ENCODE data around the gene ATAD2B. TPM values are rescaled to one million over a fixed set of nuclear protein-coding genes. Genes with fewer than 3 reads are reported as not detected.

The ATAD2B gene
- total and polyA plus RNA-seq, 2 of the 4 experiments (the other 2 are of a cell fraction): 1.5 to 5.0 TPM

DNA sequence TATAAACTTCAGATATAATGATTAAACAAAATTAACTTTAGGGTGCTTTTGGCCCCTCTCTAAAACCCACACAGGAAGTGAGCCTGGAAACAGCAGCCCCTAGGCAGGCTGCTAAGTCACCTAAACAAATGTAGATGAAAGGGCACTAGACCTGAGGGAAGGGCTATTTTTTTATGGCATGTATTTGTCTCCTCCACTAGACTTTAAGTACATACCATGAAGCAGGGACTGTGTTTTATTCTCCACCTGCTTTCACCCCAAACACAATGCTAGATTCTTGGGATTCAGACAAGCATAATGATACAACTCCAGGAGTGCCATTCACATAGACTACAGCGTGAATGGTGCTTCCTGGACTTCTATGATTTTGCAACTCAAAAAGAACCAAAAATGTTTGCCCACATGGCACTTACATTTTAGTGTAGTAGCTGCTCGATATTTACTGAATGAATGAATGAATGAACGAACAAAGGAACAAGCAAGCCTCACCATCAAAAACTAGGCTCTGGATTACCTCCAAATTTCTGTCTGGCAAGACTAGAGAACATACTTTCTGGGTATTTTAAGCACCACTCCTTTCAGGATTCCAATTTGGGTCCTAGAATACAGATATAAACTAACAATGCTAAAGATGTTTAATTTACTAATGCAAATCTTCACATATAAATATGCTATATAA, 10.1 kb downstream of the ATAD2B start:
- ChIA-PET CTCF (interaction anchor here (0.6 kb wide), 1 partner anchor 423 kb away, joined by 5 read pairs; no protein-coding TSS in a partner anchor), POLR2A (ENCODE audit: unreplicated experiment) (no interaction called here)
- H3K9ac ChIP-seq (ENCODE audit: low read depth, low read length): no peak overlapping the region
- H3K79me1 ChIP-seq (ENCODE audit: low read depth in 1 of 2, low read length in 2 of 2): peaks cover 28 to 57% of the 10 kb centered on the region in 2 experiments
- H3K4me3 ChIP-seq (ENCODE audit: insufficient read depth, low read depth, low read length): no peak overlapping the region
- H2BK15ac ChIP-seq (ENCODE audit: low read depth, low read length): no peak overlapping the region
- H3K14ac ChIP-seq (replicated peaks; ENCODE audit: low read depth, low read length): no peak overlapping the region
- H3K4me2 ChIP-seq (ENCODE audit: low read depth, low read length): no peak overlapping the region
- peaks cover 3% of the 10 kb centered on the region for H3K9me1 ChIP-seq (ENCODE audit: insufficient read depth, low read length)
- intact Hi-C loops (cut with micrococcal nuclease): no loop called here
- dilution Hi-C loops (cut with HindIII; ENCODE audit: low sequenced_read_pairs, unreplicated experiment): no loop called here
- H2AK5ac ChIP-seq (ENCODE audit: low read depth, low read length): no peak overlapping the region
- H2BK5ac ChIP-seq (ENCODE audit: low read depth, low read length, poor library complexity, severe bottlenecking): no peak overlapping the region
- DNase-seq: no peak
- no peak overlapping the region for H4K5ac ChIP-seq (ENCODE audit: low read depth, low read length)
- H2BK20ac ChIP-seq (ENCODE audit: low read depth, low read length): no peak overlapping the region
- ATAC-seq (ENCODE audit: low read depth): no peak
- peaks cover 32% of the 10 kb centered on the region for H4K20me1 ChIP-seq (ENCODE audit: insufficient read depth, low read length)
- peak overlapping the region; percentile 33; the same call in 1 of the 2 replicates for H3K23ac ChIP-seq (ENCODE audit: low read depth, low read length)
- no peak overlapping the region for H3K4ac ChIP-seq (ENCODE audit: low read depth, low read length)
- H3K56ac ChIP-seq (ENCODE audit: extremely low read depth, insufficient read depth, low read length): no peak overlapping the region
- no peak overlapping the region for H4K91ac ChIP-seq (ENCODE audit: insufficient read depth, low read depth, low read length)
- in situ Hi-C loops (cut with MboI; ENCODE audit: low sequenced_read_pairs): no loop called here
- no peaks in the 10 kb centered on the region for H3K27me3 ChIP-seq (ENCODE audit: control insufficient read depth, insufficient read depth, low read length)
- TF ChIP-seq BHLHE40 (IDR thresholded peaks at IDR 0.05; ENCODE audit: low read depth, low read length) (no peak), POLR2A (IDR thresholded peaks at IDR 0.05; ENCODE audit: low read depth, low read length) (no peak), MXI1 (IDR thresholded peaks at IDR 0.05; ENCODE audit: borderline replicate concordance, low read depth, low read length) (no peak), RAD21 (IDR thresholded peaks at IDR 0.05; ENCODE audit: low read length) (no peak), MAZ (IDR thresholded peaks at IDR 0.05; ENCODE audit: borderline replicate concordance, low read depth, low read length) (no peak), CEBPB (IDR thresholded peaks at IDR 0.05; ENCODE audit: low read depth, low read length) (no peak), ELK1 (IDR thresholded peaks at IDR 0.05; ENCODE audit: borderline replicate concordance, low read depth, low read length) (no peak), MAFK (IDR thresholded peaks at IDR 0.05; ENCODE audit: low read depth, low read length) (no peak), SMC3 (IDR thresholded peaks at IDR 0.05; ENCODE audit: low read depth, low read length) (no peak), CHD1 (IDR thresholded peaks at IDR 0.05; ENCODE audit: low read depth, low read length) (no peak), FOS (IDR thresholded peaks at IDR 0.05; ENCODE audit: low read depth, low read length) (no peak), RCOR1 (IDR thresholded peaks at IDR 0.05; ENCODE audit: insufficient replicate concordance, low read length) (no peak), RFX5 (IDR thresholded peaks at IDR 0.05; ENCODE audit: low read depth, low read length) (no peak), USF2 (IDR thresholded peaks at IDR 0.05; ENCODE audit: low read depth, low read length) (no peak)
- TF ChIP-seq, protein P1, sequence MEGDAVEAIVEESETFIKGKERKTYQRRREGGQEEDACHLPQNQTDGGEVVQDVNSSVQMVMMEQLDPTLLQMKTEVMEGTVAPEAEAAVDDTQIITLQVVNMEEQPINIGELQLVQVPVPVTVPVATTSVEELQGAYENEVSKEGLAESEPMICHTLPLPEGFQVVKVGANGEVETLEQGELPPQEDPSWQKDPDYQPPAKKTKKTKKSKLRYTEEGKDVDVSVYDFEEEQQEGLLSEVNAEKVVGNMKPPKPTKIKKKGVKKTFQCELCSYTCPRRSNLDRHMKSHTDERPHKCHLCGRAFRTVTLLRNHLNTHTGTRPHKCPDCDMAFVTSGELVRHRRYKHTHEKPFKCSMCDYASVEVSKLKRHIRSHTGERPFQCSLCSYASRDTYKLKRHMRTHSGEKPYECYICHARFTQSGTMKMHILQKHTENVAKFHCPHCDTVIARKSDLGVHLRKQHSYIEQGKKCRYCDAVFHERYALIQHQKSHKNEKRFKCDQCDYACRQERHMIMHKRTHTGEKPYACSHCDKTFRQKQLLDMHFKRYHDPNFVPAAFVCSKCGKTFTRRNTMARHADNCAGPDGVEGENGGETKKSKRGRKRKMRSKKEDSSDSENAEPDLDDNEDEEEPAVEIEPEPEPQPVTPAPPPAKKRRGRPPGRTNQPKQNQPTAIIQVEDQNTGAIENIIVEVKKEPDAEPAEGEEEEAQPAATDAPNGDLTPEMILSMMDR (conservative IDR thresholded peaks at IDR 0.05; ENCODE audit: low read depth, low read length): no peak
- H3K4me1 ChIP-seq (ENCODE audit: control insufficient read depth, insufficient read depth, low read length): no peaks in the 10 kb centered on the region
- no TSS peak for BruUV-seq (replicated peaks)
- no peak overlapping the region for H4K8ac ChIP-seq (ENCODE audit: low read depth in 2 of 2, low read length in 2 of 2)
- no peaks in the 10 kb centered on the region; the same call in 1 of the 2 replicates for H3K36me3 ChIP-seq (ENCODE audit: control insufficient read depth, insufficient read depth, low read length)
- H3K27ac ChIP-seq (ENCODE audit: insufficient read depth, low read length): no peak overlapping the region
- no peaks in the 10 kb centered on the region for H3K9me3 ChIP-seq (ENCODE audit: control insufficient read depth, insufficient read depth, low read length)
- no peak overlapping the region for H2AFZ ChIP-seq (replicated peaks; ENCODE audit: low read length, poor library complexity)
- no peak overlapping the region for H3K18ac ChIP-seq (ENCODE audit: low read depth, low read length)
- WGBS, 2 experiments (ENCODE audit: extremely low coverage in 2 of 2, insufficient read length in 1 of 2): no CpG with 5 or more reads among the region's 3 CpGs
- H2AK9ac ChIP-seq (replicated peaks; ENCODE audit: low read depth, low read length, poor library complexity): no peak overlapping the region
- no peak overlapping the region for H2BK120ac ChIP-seq (ENCODE audit: low read depth, low read length)
